ENCODE data around the gene IFNA16.

- no peak for TF ChIP-seq POLR2A (IDR thresholded peaks at IDR 0.05; ENCODE audit: low read length)
- no peak for TF ChIP-seq GATA1 (IDR thresholded peaks at IDR 0.05; ENCODE audit: low read depth, low read length)
Measured at GRCh38 chr9:21172156-21172555, 45.0 kb downstream of the IFNA16 start.

Measured in erythroblast (primary cell).